Suprapubic skin (tissue), 3 donors: ENCODE results near the gene EPHB6.

Experiments
- EP300 ChIP-seq: sonication (generic); formaldehyde crosslinking; IDR thresholded peaks from one replicate; pipeline ENCODE4 v1.6.1; 2017; ENCODE audit warnings: antibody characterized with exemption
- POLR2A ChIP-seq, 2 donors: fragments of 450-650 bp; IDR thresholded peaks; one replicate each; pipeline ENCODE4 v1.6.1; 2017; ENCODE audit warnings: antibody characterized with exemption in 2 of 2, mild to moderate bottlenecking in 2 of 2, moderate library complexity in 2 of 2
- TF ChIP-seq, protein P1 (sequence below), 2 donors: fragments of 200-600 bp in 1 of 2; fragments of 450-650 bp in 1 of 2; sonication (generic) in 1 of 2; IDR thresholded peaks; one replicate each; pipeline ENCODE4 v1.5.1; 2016 to 2019; ENCODE audit warnings: antibody characterized with exemption in 2 of 2, mild to moderate bottlenecking in 1 of 2, moderate library complexity in 1 of 2

DNA sequence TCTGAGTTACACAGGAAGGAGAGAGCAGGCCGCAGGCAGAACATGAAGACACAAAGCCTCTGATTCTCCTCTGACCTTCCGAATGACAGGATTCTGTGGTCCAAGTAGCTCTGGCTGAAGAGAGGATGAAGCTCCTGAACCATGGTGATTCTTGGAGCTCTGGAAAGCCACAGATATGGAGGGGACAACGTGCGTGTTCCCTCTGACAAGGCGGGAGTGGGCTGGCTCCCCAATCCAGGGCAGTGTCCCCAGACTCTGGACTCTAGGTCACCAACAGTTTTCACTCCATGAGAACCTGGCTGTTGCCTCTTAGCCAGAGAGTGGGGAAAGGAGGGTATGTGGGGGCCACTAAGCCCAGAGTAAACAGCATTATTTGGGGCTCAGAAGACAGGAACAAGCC is 38.1 kb downstream of the EPHB6 start:
- TF ChIP-seq EP300 (no peak), POLR2A (IDR thresholded peaks at IDR 0.05) (no peak)
- TF ChIP-seq, protein P1, sequence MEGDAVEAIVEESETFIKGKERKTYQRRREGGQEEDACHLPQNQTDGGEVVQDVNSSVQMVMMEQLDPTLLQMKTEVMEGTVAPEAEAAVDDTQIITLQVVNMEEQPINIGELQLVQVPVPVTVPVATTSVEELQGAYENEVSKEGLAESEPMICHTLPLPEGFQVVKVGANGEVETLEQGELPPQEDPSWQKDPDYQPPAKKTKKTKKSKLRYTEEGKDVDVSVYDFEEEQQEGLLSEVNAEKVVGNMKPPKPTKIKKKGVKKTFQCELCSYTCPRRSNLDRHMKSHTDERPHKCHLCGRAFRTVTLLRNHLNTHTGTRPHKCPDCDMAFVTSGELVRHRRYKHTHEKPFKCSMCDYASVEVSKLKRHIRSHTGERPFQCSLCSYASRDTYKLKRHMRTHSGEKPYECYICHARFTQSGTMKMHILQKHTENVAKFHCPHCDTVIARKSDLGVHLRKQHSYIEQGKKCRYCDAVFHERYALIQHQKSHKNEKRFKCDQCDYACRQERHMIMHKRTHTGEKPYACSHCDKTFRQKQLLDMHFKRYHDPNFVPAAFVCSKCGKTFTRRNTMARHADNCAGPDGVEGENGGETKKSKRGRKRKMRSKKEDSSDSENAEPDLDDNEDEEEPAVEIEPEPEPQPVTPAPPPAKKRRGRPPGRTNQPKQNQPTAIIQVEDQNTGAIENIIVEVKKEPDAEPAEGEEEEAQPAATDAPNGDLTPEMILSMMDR (IDR thresholded peaks at IDR 0.05): no peak
